GM12878 (cell line): ENCODE data around the gene EPHA2. TPM values are rescaled to one million over a fixed set of nuclear protein-coding genes. Genes with fewer than 3 reads are reported as not detected.

Experiments used
- ATAC-seq: fragments of 200-7000 bp; cut with Tn5 transposase; 3 replicates; pipeline ENCODE4 v1.9.1; 2020; ENCODE audit warnings: mild to moderate bottlenecking, moderate library complexity
- BruUV-seq: library from RNA; stranded (reverse); fragments of 400-500 nt; replicated peaks from 2 replicates; lab custom pipeline; 2021; lab: Mats Ljungman, UMichigan
- CTCF ChIA-PET: fragments of 300-600 bp; sonication (Branson Sonifier 250); formaldehyde crosslinking; extraction: SDS; loops from one replicate; lab custom pipeline; 2021; ENCODE audit warnings: inconsistent platforms; lab: Yijun Ruan, JAX
- POLR2A ChIA-PET: fragments of 350-600 bp; formaldehyde crosslinking; extraction: SDS; loops from one replicate; lab custom pipeline; 2021; ENCODE audit warnings: inconsistent platforms; lab: Charles Lee
- RAD21 ChIA-PET: fragments of 300-600 bp; sonication (Branson Sonifier 250); formaldehyde crosslinking; loops from one replicate; lab custom pipeline; 2023; ENCODE audit warnings: antibody characterized with exemption; ENCODE audit not compliant: unreplicated experiment; lab: Charles Lee
- SMC1A ChIA-PET: fragments of 300-600 bp; sonication (Branson Sonifier 250); formaldehyde crosslinking; loops from one replicate; lab custom pipeline; 2023; ENCODE audit not compliant: unreplicated experiment, uncharacterized antibody; lab: Charles Lee
- DNase-seq: peaks from one replicate; pipeline ENCODE4 v3.0.0-alpha.2; 2011; ENCODE audit warnings: low read depth, low spot score
- FAIRE-seq: peaks from 3 replicates; lab custom pipeline; 2011; peaks lifted over from hg19 to GRCh38; lab: Jason Lieb, UNC
- H2AFZ ChIP-seq: 2 replicates; pipeline ENCODE4 v1.6.0; 2011; ENCODE audit warnings: low read depth, low read length, control low read depth; ENCODE audit not compliant: control insufficient read depth
- H3K27ac ChIP-seq: 2 replicates; pipeline ENCODE4 v1.5.1; 2011; ENCODE audit warnings: control low read depth; ENCODE audit not compliant: control insufficient read depth, insufficient read depth
- H3K27me3 ChIP-seq, 2 experiments: replicated peaks in 1 of 2; 2 replicates each; pipeline versions ENCODE4 v1.6.0 to v1.6.1; 2011; ENCODE audit warnings: low read length in 1 of 2; ENCODE audit not compliant: control insufficient read depth in 2 of 2, insufficient read depth in 2 of 2
- H3K36me3 ChIP-seq, 2 experiments: 2 replicates each; pipeline ENCODE4 v1.5.1; 2011; ENCODE audit warnings: low read length in 1 of 2; ENCODE audit not compliant: control insufficient read depth in 2 of 2, insufficient read depth in 2 of 2
- H3K4me1 ChIP-seq: 2 replicates; pipeline ENCODE4 v1.6.1; 2011; ENCODE audit warnings: mild to moderate bottlenecking, low read length, moderate library complexity, mixed read lengths; ENCODE audit not compliant: control insufficient read depth, insufficient read depth
- H3K4me2 ChIP-seq: 2 replicates; pipeline ENCODE4 v1.6.0; 2011; ENCODE audit warnings: control low read depth; ENCODE audit not compliant: control insufficient read depth, insufficient read depth
- H3K4me3 ChIP-seq: fragments of 200-600 bp; sonication (generic); 2 replicates; pipeline ENCODE4 v1.5.1; 2016
- H3K79me2 ChIP-seq: 2 replicates; pipeline ENCODE4 v1.6.0; 2011; ENCODE audit warnings: low read length; ENCODE audit not compliant: control insufficient read depth, insufficient read depth
- H3K9ac ChIP-seq: 2 replicates; pipeline ENCODE4 v1.8.0; 2011; ENCODE audit warnings: low read length, control low read depth, mixed read lengths; ENCODE audit not compliant: control insufficient read depth, insufficient read depth
- H3K9me3 ChIP-seq: replicated peaks from 3 replicates; pipeline ENCODE4 v1.5.1; 2011; ENCODE audit warnings: mild to moderate bottlenecking, low read length; ENCODE audit not compliant: control insufficient read depth, insufficient read depth
- H4K20me1 ChIP-seq: 2 replicates; pipeline ENCODE4 v1.6.0; 2011; ENCODE audit not compliant: control insufficient read depth, insufficient read depth
- DPF2 ChIP-seq: fragments of 450-650 bp; IDR thresholded peaks from 2 replicates; pipeline ENCODE4 v1.6.1; 2017; ENCODE audit warnings: mild to moderate bottlenecking
- EED ChIP-seq: sonication (generic); IDR thresholded peaks from 2 replicates; pipeline ENCODE4 v1.6.1; 2016; ENCODE audit warnings: antibody characterized with exemption, low read depth
- NBN ChIP-seq: fragments of 450-650 bp; IDR thresholded peaks from 2 replicates; pipeline ENCODE4 v1.6.1; 2016
- TAF1 ChIP-seq: IDR thresholded peaks from 2 replicates; pipeline ENCODE4 v1.6.1; 2011; ENCODE audit warnings: mild to moderate bottlenecking, low read depth, low read length, borderline replicate concordance
- WGBS: methylation state at CpG from one replicate; pipeline ENCODE4 v1.1.6; 2016; ENCODE audit warnings: low lambda C conversion rate; ENCODE audit not compliant: insufficient replicate concordance, insufficient coverage; ENCODE audit errors: missing lambda C conversion rate; 5-methylcytosine and 5-hydroxymethylcytosine counted together
- in situ Hi-C: fragments of 300-500 bp; cut with MboI; formaldehyde crosslinking; loops from 9 replicates; pipeline ENCODE4 v1.14.3; 2018; ENCODE audit warnings: mixed read lengths
- intact Hi-C: fragments of 100-400 bp; cut with micrococcal nuclease; formaldehyde crosslinking; loops from one replicate; pipeline ENCODE4 v1.14.2; 2022; ENCODE audit not compliant: unreplicated experiment
- polyA plus RNA-seq, 11 experiments: library from polyadenylated mRNA; depleted of rRNA in 4 of 11; unstranded in 6 of 11; stranded (reverse) in 5 of 11; fragments of >200 nt; fragmentation: Nextera tagmentation in 4 of 11; fragmentation: Illumina TruSeq in 1 of 11; extraction: Ambion mirVana in 4 of 11; extraction: Trizol in 1 of 11; gene quantifications; 1 replicate in 1 of 11; 2 replicates in 10 of 11; pipeline versions ENCODE4 v1.2.1 to v1.2.3, GENCODE V29; 2011 to 2016; ENCODE audit warnings: inconsistent platforms in 2 of 11, missing spikeins in 2 of 11, low read depth in 1 of 11
- total RNA-seq, 4 experiments: library from RNA; depleted of rRNA in 3 of 4; stranded (reverse); fragments of >200 nt in 3 of 4; fragmentation: Illumina TruSeq in 1 of 4; extraction: Trizol in 1 of 4; gene quantifications; 2 replicates each; pipeline versions ENCODE4 v1.2.1 to v1.2.3, GENCODE V29; 2013 to 2021
- TF ChIP-seq, protein P1 (sequence below): fragments of 450-650 bp; IDR thresholded peaks from 2 replicates; pipeline ENCODE4 v1.6.1; 2017; ENCODE audit warnings: low read depth, mild to moderate bottlenecking, moderate library complexity
- TF ChIP-seq, protein P2 (sequence below): IDR thresholded peaks from 2 replicates; pipeline ENCODE4 v1.6.1; 2012; ENCODE audit warnings: low read depth, low read length, improper control_type of control experiment
- TF ChIP-seq, protein P3 (sequence below): fragments of 450-650 bp; IDR thresholded peaks from 2 replicates; pipeline ENCODE4 v1.6.1; 2016; ENCODE audit warnings: mild to moderate bottlenecking
- TF ChIP-seq, protein P4 (sequence below): fragments of 450-650 bp; IDR thresholded peaks from 2 replicates; pipeline ENCODE4 v1.6.1; 2017; ENCODE audit warnings: antibody characterized with exemption, mild to moderate bottlenecking, moderate library complexity
- TF ChIP-seq, protein P5 (sequence below): fragments of 450-650 bp; formaldehyde crosslinking; IDR thresholded peaks from 2 replicates; pipeline ENCODE4 v1.4.0; 2022; ENCODE audit warnings: mild to moderate bottlenecking, moderate library complexity

The EPHA2 gene
- total and polyA plus RNA-seq, 10 of the 15 experiments (the other 5 are each of a cell fraction or from before 2014, with no cell fraction given): 0.04 to 0.51 (median 0.23) TPM; not detected in 2

DNA sequence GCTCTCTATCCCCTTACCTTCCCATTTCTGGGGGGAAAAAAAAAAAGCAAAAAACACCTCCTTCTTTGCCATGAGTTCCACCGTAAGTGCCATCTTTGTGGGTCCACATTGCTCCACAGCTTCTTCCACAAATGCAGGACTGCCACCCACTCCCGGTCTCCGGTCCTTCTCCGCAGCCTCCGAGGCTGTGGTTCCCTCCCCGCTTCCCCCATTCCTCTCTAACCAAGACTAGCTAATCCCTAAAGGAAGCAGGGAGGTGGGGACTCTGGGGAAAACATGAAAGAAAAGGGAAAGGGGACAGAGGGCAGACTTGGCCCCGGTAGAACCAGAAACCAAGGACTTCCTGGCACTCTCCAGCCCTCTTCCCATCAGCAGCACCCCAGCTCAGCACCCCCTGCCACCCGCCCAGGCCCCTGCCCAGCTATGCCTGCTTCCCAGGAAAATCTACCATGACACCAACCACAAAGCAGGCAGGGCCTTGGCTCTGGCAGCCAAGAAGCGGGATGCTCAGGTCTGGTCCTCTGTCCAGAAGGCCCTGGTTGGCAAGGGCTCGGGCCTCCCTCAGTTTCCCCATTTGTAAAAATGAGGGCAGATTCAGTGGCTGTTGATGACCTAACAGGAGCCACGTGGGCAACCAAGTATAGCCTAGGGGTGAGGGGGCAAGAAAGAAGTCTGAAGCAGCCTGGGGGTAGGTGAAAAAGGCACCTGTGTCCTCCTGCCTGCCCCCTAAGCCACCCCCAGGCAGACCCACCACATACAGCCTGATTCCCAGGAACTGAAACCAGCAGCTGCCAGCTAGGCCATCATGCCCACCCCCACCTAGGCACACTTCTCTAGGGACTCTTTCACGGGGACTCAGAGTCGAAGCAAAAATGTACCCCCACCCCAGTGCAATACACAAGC lies 2.5 kb downstream of the EPHA2 start (continued):
- TF ChIP-seq, protein P1, sequence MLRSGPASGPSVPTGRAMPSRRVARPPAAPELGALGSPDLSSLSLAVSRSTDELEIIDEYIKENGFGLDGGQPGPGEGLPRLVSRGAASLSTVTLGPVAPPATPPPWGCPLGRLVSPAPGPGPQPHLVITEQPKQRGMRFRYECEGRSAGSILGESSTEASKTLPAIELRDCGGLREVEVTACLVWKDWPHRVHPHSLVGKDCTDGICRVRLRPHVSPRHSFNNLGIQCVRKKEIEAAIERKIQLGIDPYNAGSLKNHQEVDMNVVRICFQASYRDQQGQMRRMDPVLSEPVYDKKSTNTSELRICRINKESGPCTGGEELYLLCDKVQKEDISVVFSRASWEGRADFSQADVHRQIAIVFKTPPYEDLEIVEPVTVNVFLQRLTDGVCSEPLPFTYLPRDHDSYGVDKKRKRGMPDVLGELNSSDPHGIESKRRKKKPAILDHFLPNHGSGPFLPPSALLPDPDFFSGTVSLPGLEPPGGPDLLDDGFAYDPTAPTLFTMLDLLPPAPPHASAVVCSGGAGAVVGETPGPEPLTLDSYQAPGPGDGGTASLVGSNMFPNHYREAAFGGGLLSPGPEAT: no peak
- TF ChIP-seq, protein P2, sequence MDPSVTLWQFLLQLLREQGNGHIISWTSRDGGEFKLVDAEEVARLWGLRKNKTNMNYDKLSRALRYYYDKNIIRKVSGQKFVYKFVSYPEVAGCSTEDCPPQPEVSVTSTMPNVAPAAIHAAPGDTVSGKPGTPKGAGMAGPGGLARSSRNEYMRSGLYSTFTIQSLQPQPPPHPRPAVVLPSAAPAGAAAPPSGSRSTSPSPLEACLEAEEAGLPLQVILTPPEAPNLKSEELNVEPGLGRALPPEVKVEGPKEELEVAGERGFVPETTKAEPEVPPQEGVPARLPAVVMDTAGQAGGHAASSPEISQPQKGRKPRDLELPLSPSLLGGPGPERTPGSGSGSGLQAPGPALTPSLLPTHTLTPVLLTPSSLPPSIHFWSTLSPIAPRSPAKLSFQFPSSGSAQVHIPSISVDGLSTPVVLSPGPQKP: no peak
- TF ChIP-seq, protein P3, sequence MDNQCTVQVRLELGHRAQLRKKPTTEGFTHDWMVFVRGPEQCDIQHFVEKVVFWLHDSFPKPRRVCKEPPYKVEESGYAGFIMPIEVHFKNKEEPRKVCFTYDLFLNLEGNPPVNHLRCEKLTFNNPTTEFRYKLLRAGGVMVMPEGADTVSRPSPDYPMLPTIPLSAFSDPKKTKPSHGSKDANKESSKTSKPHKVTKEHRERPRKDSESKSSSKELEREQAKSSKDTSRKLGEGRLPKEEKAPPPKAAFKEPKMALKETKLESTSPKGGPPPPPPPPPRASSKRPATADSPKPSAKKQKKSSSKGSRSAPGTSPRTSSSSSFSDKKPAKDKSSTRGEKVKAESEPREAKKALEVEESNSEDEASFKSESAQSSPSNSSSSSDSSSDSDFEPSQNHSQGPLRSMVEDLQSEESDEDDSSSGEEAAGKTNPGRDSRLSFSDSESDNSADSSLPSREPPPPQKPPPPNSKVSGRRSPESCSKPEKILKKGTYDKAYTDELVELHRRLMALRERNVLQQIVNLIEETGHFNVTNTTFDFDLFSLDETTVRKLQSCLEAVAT: no peak

DNA sequence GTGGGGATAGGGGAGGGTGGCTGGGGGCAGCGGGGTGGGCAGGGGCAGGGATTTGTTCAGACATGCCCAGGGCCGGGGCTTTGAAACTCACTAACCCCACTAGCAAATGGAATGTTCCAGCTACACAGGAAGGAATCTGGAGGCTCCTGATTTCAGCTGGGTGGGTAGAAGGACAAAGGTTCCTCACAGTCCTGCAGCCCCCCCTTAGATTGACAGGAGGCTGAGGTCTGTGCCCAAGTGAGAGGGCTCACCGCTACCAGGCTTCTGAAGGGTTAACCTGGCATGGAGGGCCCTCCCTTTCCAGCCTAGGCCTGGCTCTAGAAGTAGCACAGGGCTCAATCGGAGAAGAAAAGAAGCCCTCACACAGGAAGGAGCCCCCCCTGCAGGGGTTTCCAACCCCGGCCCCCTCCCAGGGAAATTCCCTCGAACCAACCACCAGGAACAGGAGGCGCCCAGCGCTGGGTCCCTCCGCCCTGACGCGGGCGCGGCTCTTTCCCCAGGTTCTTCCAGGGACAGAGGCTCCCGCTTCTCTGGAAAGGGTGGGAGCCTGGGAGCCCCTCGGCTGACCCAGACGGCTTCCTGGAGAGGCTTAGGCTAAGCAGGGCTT lies 3.3 kb downstream of the EPHA2 start:
- in situ Hi-C loops (no loop called here), intact Hi-C loops (no loop called here)
- H3K4me1 ChIP-seq: peaks cover 8% of the 10 kb centered on the region
- peaks cover 3 to 6% of the 10 kb centered on the region in 2 experiments; a peak in 3 of 4 replicates for H3K27me3 ChIP-seq
- H3K27ac ChIP-seq: no peak overlapping the region
- no peaks in the 10 kb centered on the region for H3K9me3 ChIP-seq
- H2AFZ ChIP-seq: no peak overlapping the region
- no peaks in the 10 kb centered on the region for H4K20me1 ChIP-seq
- 54% methylated on average over 15 of the region's 16 CpGs for WGBS
- ChIA-PET CTCF (interaction anchor here (3.0 kb wide), 1 partner anchor 70 kb away, joined by 13 read pairs; no protein-coding TSS in a partner anchor), SMC1A (no interaction called here), RAD21 (no interaction called here), POLR2A (no interaction called here)
- H3K36me3 ChIP-seq: no peaks in the 10 kb centered on the region
- no peak overlapping the region for H3K9ac ChIP-seq
- no peak for DNase-seq
- H3K4me2 ChIP-seq: no peak overlapping the region
- BruUV-seq: no TSS peak
- no peak for FAIRE-seq
- no peaks in the 10 kb centered on the region for H3K79me2 ChIP-seq
- no peak overlapping the region for H3K4me3 ChIP-seq
- no peak for ATAC-seq
- TF ChIP-seq, protein P4, sequence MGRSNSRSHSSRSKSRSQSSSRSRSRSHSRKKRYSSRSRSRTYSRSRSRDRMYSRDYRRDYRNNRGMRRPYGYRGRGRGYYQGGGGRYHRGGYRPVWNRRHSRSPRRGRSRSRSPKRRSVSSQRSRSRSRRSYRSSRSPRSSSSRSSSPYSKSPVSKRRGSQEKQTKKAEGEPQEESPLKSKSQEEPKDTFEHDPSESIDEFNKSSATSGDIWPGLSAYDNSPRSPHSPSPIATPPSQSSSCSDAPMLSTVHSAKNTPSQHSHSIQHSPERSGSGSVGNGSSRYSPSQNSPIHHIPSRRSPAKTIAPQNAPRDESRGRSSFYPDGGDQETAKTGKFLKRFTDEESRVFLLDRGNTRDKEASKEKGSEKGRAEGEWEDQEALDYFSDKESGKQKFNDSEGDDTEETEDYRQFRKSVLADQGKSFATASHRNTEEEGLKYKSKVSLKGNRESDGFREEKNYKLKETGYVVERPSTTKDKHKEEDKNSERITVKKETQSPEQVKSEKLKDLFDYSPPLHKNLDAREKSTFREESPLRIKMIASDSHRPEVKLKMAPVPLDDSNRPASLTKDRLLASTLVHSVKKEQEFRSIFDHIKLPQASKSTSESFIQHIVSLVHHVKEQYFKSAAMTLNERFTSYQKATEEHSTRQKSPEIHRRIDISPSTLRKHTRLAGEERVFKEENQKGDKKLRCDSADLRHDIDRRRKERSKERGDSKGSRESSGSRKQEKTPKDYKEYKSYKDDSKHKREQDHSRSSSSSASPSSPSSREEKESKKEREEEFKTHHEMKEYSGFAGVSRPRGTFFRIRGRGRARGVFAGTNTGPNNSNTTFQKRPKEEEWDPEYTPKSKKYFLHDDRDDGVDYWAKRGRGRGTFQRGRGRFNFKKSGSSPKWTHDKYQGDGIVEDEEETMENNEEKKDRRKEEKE: no peak
- TF ChIP-seq EED (no peak), NBN (no peak), DPF2 (no peak), TAF1 (no peak)
- TF ChIP-seq, protein P5, sequence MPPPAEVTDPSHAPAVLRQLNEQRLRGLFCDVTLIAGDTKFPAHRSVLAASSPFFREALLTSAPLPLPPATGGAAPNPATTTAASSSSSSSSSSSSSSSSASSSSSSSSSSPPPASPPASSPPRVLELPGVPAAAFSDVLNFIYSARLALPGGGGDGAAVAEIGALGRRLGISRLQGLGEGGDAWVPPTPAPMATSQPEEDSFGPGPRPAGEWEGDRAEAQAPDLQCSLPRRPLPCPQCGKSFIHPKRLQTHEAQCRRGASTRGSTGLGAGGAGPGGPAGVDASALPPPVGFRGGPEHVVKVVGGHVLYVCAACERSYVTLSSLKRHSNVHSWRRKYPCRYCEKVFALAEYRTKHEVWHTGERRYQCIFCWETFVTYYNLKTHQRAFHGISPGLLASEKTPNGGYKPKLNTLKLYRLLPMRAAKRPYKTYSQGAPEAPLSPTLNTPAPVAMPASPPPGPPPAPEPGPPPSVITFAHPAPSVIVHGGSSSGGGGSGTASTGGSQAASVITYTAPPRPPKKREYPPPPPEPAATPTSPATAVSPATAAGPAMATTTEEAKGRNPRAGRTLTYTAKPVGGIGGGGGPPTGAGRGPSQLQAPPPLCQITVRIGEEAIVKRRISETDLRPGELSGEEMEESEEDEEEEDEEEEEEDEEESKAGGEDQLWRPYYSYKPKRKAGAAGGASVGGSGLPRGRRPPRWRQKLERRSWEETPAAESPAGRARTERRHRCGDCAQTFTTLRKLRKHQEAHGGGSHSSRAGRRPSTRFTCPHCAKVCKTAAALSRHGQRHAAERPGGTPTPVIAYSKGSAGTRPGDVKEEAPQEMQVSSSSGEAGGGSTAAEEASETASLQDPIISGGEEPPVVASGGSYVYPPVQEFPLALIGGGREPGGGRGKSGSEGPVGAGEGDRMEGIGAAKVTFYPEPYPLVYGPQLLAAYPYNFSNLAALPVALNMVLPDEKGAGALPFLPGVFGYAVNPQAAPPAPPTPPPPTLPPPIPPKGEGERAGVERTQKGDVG: no peak
